ENCODE measurements around the gene RSPH1. TPM values are rescaled to one million over a fixed set of nuclear protein-coding genes. Genes with fewer than 3 reads are reported as not detected.

Gene RSPH1
- total RNA-seq, 1 donor, result not detected

GRCh38 chr21:42478504-42478903 lies 17.5 kb downstream of the RSPH1 start:
- no peak for TF ChIP-seq CTCF (IDR thresholded peaks at IDR 0.05; ENCODE audit: extremely low read depth, low read depth, low read length)
- peaks cover 4% of the 10 kb centered on the region for H3K4me1 ChIP-seq (ENCODE audit: insufficient read depth, low read length)
- H2AFZ ChIP-seq (ENCODE audit: low read length), result no peak overlapping the region

GRCh38 chr21:42476388-42477331 lies 19.4 kb downstream of the RSPH1 start:
- Histone ChIP-seq H3K79me2 (ENCODE audit: insufficient read depth, low read length) (no peaks in the 10 kb centered on the region), H3K27me3 (ENCODE audit: insufficient read depth, low read length) (no peaks in the 10 kb centered on the region), H4K20me1 (ENCODE audit: insufficient read depth, low read length) (no peaks in the 10 kb centered on the region), H3K4me1 (ENCODE audit: insufficient read depth, low read length) (peaks cover 4% of the 10 kb centered on the region), H3K9me3 (ENCODE audit: low read depth, low read length) (no peaks in the 10 kb centered on the region), H3K36me3 (ENCODE audit: insufficient read depth, low read length) (no peaks in the 10 kb centered on the region), H3K4me3 (ENCODE audit: insufficient read depth, low read length) (no peak overlapping the region), H2AFZ (ENCODE audit: low read length) (no peak overlapping the region), H3K4me2 (ENCODE audit: insufficient read depth, low read length) (no peak overlapping the region), H3K27ac (ENCODE audit: low read depth, low read length) (no peak overlapping the region)
- no peak for DNase-seq (ENCODE audit: insufficient read length, low spot score, missing footprints)
- no peak for TF ChIP-seq CTCF (IDR thresholded peaks at IDR 0.05; ENCODE audit: extremely low read depth, low read depth, low read length)

More at GRCh38 chr21:42478504-42478903, 17.5 kb downstream of the RSPH1 start:
- no peaks in the 10 kb centered on the region for H4K20me1 ChIP-seq (ENCODE audit: insufficient read depth, low read length)
- no peaks in the 10 kb centered on the region for H3K27me3 ChIP-seq (ENCODE audit: insufficient read depth, low read length)
- H3K4me2 ChIP-seq (ENCODE audit: insufficient read depth, low read length), result no peak overlapping the region
- H3K79me2 ChIP-seq (ENCODE audit: insufficient read depth, low read length), result no peaks in the 10 kb centered on the region
- DNase-seq (ENCODE audit: insufficient read length, low spot score, missing footprints), result no peak
- no peak overlapping the region for H3K27ac ChIP-seq (ENCODE audit: low read depth, low read length)
- no peaks in the 10 kb centered on the region for H3K36me3 ChIP-seq (ENCODE audit: insufficient read depth, low read length)
- H3K4me3 ChIP-seq (ENCODE audit: insufficient read depth, low read length), result no peak overlapping the region
- H3K9me3 ChIP-seq (ENCODE audit: low read depth, low read length), result no peaks in the 10 kb centered on the region

GRCh38 chr21:42475526-42476387 lies 20.3 kb downstream of the RSPH1 start:
- H3K9me3 ChIP-seq (ENCODE audit: low read depth, low read length), result no peaks in the 10 kb centered on the region
- no peak overlapping the region for H3K27ac ChIP-seq (ENCODE audit: low read depth, low read length)
- H3K4me1 ChIP-seq (ENCODE audit: insufficient read depth, low read length), result peaks cover 4% of the 10 kb centered on the region
- H2AFZ ChIP-seq (ENCODE audit: low read length), result no peak overlapping the region
- no peaks in the 10 kb centered on the region for H3K36me3 ChIP-seq (ENCODE audit: insufficient read depth, low read length)
- no peak for TF ChIP-seq CTCF (IDR thresholded peaks at IDR 0.05; ENCODE audit: extremely low read depth, low read depth, low read length)
- no peak overlapping the region for H3K4me2 ChIP-seq (ENCODE audit: insufficient read depth, low read length)
- H3K79me2 ChIP-seq (ENCODE audit: insufficient read depth, low read length), result no peaks in the 10 kb centered on the region
- H3K27me3 ChIP-seq (ENCODE audit: insufficient read depth, low read length), result no peaks in the 10 kb centered on the region
- no peaks in the 10 kb centered on the region for H4K20me1 ChIP-seq (ENCODE audit: insufficient read depth, low read length)
- no peak overlapping the region for H3K4me3 ChIP-seq (ENCODE audit: insufficient read depth, low read length)
- DNase-seq (ENCODE audit: insufficient read length, low spot score, missing footprints), result no peak
